ENCODE data around the gene SRSF2.

GRCh38 chr17:76718516-76718915, 18.6 kb downstream of the SRSF2 start:
- no peak for TF ChIP-seq CTCF (IDR thresholded peaks at IDR 0.05)
- no peak for TF ChIP-seq POLR2A (IDR thresholded peaks at IDR 0.05)

Data from Peyer's patch (tissue), 4 donors.